Left lung (tissue), 10 donors: ENCODE measurements around the gene VPS26C. TPM values are rescaled to one million over a fixed set of nuclear protein-coding genes. Genes with fewer than 3 reads are reported as not detected.

Source experiments
- ATAC-seq: fragments of 200-7000 bp; cut with Tn5 transposase; one replicate; pipeline ENCODE4 v1.9.1; 2020; ENCODE audit warnings: moderate library complexity
- DNase-seq, 4 donors: peaks; one replicate each; pipeline ENCODE4 v3.0.0-alpha.2; 2013 to 2020
- H3K27ac ChIP-seq, 2 donors: fragments of 200-600 bp; sonication (generic) in 1 of 2; one replicate each; pipeline versions ENCODE4 v1.5.0 to v1.8.0; 2020 to 2021
- H3K27me3 ChIP-seq, 2 donors: fragments of 200-600 bp; sonication (generic) in 1 of 2; one replicate each; pipeline versions ENCODE4 v1.5.0 to v1.8.0; 2020 to 2021
- H3K36me3 ChIP-seq, 2 donors: fragments of 200-600 bp; sonication (generic) in 1 of 2; one replicate each; pipeline versions ENCODE4 v1.5.0 to v1.8.0; 2020 to 2021
- H3K4me1 ChIP-seq, 2 donors: fragments of 200-600 bp; one replicate each; pipeline ENCODE4 v1.8.0; 2021
- H3K4me3 ChIP-seq, 2 donors: fragments of 200-600 bp; sonication (generic) in 1 of 2; one replicate each; pipeline versions ENCODE4 v1.5.0 to v1.8.0; 2020 to 2021; ENCODE audit warnings: mild to moderate bottlenecking in 1 of 2
- H3K9me3 ChIP-seq, 2 donors: fragments of 200-600 bp; sonication (generic) in 1 of 2; one replicate each; pipeline versions ENCODE4 v1.5.0 to v1.8.0; 2020 to 2021
- intact Hi-C, 2 donors: fragments of 100-400 bp; cut with DNase I; formaldehyde crosslinking; loops; one replicate each; pipeline versions ENCODE4 v1.11.2 to v1.14.2; 2022
- polyA plus RNA-seq, 6 donors: library from polyadenylated mRNA; unstranded; fragments of 120-200 nt; gene quantifications; one replicate each; pipeline ENCODE4 v1.2.1, GENCODE V29; 2013; ENCODE audit not compliant: insufficient read length in 6 of 6
- total RNA-seq, 2 donors: library from RNA; stranded (reverse); fragmentation: NEBNext Ultra II Directional; extraction: Animal tissue kit (Norgen Biotek cat#: 25700); gene quantifications; one replicate each; pipeline ENCODE4 v1.2.1, GENCODE V29; 2021
- TF ChIP-seq, protein P1 (sequence below), 2 donors: fragments of 200-600 bp; sonication (generic) in 1 of 2; IDR thresholded peaks; one replicate each; pipeline versions ENCODE4 v1.5.0 to v1.8.0; 2021; ENCODE audit warnings: antibody characterized with exemption in 2 of 2
- donor health status: DM: no; HTN: yes; CAD: no.
- donor health status: DM: no; HTN: no; CAD: no.

VPS26C gene
- total and polyA plus RNA-seq, 8 donors = 34.6 to 66.2 (median 38.4) TPM

DNA sequence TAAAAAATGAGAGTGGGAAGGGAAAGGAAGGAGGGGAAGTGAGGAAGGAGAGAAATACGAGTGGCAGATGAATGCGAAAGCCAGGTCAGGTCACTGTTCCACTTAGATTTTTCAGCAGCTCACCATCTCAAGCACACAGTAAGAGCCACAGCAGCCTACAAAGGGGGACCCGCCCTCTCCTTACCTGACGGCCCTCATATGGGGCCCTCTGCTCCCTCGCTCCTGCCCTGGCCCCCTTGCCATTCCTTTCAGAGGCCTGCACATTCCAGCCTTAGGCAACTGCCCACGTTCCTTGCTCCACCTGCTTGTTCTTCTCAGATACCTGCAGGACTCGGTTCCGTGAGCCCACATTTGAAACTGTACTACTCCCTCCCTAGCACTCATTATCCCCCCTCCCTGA lies 22.0 kb downstream of the VPS26C start:
- peak; percentile 37 for ATAC-seq

DNA sequence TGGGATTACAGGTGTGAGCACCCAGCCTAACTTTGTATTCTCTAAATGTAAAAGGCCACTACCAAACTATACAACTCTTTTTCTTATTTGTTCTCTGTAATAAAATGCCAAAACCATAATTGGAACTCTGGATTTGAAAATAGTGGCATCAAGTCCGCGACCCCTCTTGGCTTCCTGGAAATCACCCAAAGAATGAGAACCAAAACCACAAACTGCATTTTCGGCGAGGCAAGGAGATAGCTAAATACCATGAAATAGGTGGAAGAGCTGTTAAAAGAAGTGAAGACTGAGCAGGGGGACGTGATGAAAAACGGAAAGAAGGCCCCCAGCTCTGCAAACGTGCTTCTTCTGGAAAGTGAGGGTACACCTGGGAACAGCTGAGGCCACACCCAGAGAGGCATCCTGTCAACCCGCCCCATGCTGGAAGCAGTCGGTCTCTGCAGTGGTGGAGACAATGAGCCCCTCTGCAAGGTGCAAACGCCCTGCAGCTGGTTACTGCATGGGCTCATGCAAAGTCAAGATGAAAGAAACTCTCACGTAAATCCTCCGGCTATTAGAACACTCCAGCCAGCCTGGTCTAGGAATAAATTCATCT lies 22.5 kb downstream of the VPS26C start:
- H3K4me1 ChIP-seq = peaks cover 0 to 28% of the 10 kb centered on the region in 2 donors
- ATAC-seq (no peak), DNase-seq (no peak)
- no peak overlapping the region for H3K4me3 ChIP-seq
- no peaks in the 10 kb centered on the region for H3K27me3 ChIP-seq
- H3K27ac ChIP-seq = no peak overlapping the region
- intact Hi-C loops = no loop called here
- peaks cover 0 to 18% of the 10 kb centered on the region in 2 donors for H3K36me3 ChIP-seq
- TF ChIP-seq, protein P1, sequence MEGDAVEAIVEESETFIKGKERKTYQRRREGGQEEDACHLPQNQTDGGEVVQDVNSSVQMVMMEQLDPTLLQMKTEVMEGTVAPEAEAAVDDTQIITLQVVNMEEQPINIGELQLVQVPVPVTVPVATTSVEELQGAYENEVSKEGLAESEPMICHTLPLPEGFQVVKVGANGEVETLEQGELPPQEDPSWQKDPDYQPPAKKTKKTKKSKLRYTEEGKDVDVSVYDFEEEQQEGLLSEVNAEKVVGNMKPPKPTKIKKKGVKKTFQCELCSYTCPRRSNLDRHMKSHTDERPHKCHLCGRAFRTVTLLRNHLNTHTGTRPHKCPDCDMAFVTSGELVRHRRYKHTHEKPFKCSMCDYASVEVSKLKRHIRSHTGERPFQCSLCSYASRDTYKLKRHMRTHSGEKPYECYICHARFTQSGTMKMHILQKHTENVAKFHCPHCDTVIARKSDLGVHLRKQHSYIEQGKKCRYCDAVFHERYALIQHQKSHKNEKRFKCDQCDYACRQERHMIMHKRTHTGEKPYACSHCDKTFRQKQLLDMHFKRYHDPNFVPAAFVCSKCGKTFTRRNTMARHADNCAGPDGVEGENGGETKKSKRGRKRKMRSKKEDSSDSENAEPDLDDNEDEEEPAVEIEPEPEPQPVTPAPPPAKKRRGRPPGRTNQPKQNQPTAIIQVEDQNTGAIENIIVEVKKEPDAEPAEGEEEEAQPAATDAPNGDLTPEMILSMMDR (IDR thresholded peaks at IDR 0.05) = no peak
- no peaks in the 10 kb centered on the region for H3K9me3 ChIP-seq

More for the DNA sequence above, 22.0 kb downstream of the VPS26C start:
- intact Hi-C loops = no loop called here
- Histone ChIP-seq H3K9me3 (no peaks in the 10 kb centered on the region), H3K27me3 (no peaks in the 10 kb centered on the region), H3K4me1 (peaks cover 0 to 28% of the 10 kb centered on the region in 2 donors), H3K27ac (no peak overlapping the region), H3K36me3 (peaks cover 0 to 13% of the 10 kb centered on the region in 2 donors), H3K4me3 (no peak overlapping the region)
- TF ChIP-seq, protein P1 (IDR thresholded peaks at IDR 0.05) = no peak
- peak in 1 of 4 donors; percentile 28 for DNase-seq

DNA sequence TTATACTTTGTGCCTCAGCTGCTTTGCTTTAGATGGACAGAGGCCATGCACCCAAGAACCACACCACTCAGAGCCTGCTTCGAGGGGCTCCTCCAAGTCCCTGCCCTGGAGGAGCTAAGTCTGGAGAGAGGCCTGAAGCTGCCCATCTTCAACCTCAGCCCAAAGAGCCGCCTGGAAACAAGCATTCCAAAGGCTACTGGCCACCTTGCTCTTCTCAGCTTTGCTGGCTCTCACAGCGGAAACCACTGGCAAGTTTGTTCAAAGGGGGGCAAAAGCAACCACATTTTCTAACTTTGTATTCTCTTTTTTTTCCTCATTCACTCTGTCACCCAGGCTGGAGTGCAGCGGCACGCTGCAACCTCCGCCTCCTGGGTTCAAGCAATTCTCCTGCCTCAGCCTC lies 23.2 kb downstream of the VPS26C start:
- ATAC-seq (no peak), DNase-seq (no peak)
- Histone ChIP-seq H3K4me3 (no peak overlapping the region), H3K4me1 (peaks cover 0 to 21% of the 10 kb centered on the region in 2 donors), H3K36me3 (peaks cover 0 to 25% of the 10 kb centered on the region in 2 donors), H3K27me3 (no peaks in the 10 kb centered on the region), H3K27ac (no peak overlapping the region), H3K9me3 (no peaks in the 10 kb centered on the region)
- TF ChIP-seq, protein P1 (IDR thresholded peaks at IDR 0.05) = no peak
- intact Hi-C loops = no loop called here

DNA sequence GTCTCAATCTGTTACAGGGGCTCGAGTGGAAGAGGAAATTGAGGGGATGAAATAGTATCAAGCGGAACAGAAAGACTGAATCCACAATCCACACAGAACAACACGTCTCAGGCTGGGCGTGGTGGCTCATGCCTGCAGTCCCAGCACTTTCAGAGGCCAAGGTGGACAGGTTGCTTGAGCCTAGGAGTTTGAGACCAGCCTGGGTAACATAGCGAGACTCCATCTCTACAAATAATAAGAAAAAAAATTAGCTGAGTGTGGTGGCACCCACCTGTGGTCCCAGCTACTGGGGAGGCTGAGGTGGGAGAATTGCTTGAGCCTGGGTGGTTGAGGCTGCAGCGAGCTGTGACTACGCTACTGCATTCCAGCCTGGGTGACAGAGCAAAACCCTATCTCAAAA lies 25.7 kb downstream of the VPS26C start:
- no peaks in the 10 kb centered on the region for H3K27me3 ChIP-seq
- H3K27ac ChIP-seq = no peak overlapping the region
- H3K36me3 ChIP-seq = peaks cover 0 to 50% of the 10 kb centered on the region in 2 donors
- peaks cover 0 to 23% of the 10 kb centered on the region in 2 donors for H3K4me1 ChIP-seq
- intact Hi-C loops = no loop called here
- H3K4me3 ChIP-seq = no peak overlapping the region
- no peaks in the 10 kb centered on the region for H3K9me3 ChIP-seq
- TF ChIP-seq, protein P1 (IDR thresholded peaks at IDR 0.05) = no peak
- no peak for ATAC-seq
- DNase-seq = no peak

DNA sequence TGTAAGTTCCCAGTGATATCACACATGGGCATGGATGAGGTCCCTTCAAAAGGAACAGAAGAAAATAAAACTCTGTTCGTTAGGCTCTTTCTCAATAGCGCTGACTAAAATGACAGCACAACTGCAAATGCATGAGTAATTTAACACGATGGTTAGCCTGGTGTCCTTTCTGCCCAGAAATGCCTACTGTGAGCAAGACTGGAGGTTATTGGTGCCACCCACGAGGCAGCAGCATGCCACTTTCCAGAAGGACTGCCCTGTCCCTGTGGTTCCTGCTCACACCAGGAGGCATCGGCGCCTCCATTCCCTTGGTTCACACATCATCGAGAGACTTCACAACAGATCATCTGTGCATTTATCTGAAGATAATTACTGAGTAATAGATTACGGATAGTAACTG lies 26.2 kb downstream of the VPS26C start:
- no peak overlapping the region for H3K4me3 ChIP-seq
- no peaks in the 10 kb centered on the region for H3K27me3 ChIP-seq
- peaks cover 0 to 53% of the 10 kb centered on the region in 2 donors for H3K36me3 ChIP-seq
- intact Hi-C loops = no loop called here
- no peak overlapping the region for H3K27ac ChIP-seq
- TF ChIP-seq, protein P1 (IDR thresholded peaks at IDR 0.05) = no peak
- DNase-seq = no peak
- no peaks in the 10 kb centered on the region for H3K9me3 ChIP-seq
- no peak for ATAC-seq
- peaks cover 0 to 22% of the 10 kb centered on the region in 2 donors for H3K4me1 ChIP-seq
